Choroid plexus epithelial cell (primary cell): ENCODE measurements around the gene HMGN2.

ENCODE experiments used
- DNase-seq: peaks from one replicate; pipeline ENCODE4 v3.0.0-alpha.2; 2010; ENCODE audit warnings: low read depth
- H3K4me3 ChIP-seq: 2 replicates; pipeline ENCODE4 v1.5.1; 2011; ENCODE audit warnings: low read depth, mild to moderate bottlenecking, control low read depth, low read length, moderate library complexity
- TF ChIP-seq, protein P1 (sequence below): conservative IDR thresholded peaks from 2 replicates; pipeline ENCODE4 v1.5.1; 2011; ENCODE audit warnings: low read depth, mild to moderate bottlenecking, control low read depth, inconsistent platforms, low read length, moderate library complexity

The HMGN2 gene

GRCh38 chr1:26440259-26440658 is 32.0 kb upstream of the HMGN2 start:
- TF ChIP-seq, protein P1, sequence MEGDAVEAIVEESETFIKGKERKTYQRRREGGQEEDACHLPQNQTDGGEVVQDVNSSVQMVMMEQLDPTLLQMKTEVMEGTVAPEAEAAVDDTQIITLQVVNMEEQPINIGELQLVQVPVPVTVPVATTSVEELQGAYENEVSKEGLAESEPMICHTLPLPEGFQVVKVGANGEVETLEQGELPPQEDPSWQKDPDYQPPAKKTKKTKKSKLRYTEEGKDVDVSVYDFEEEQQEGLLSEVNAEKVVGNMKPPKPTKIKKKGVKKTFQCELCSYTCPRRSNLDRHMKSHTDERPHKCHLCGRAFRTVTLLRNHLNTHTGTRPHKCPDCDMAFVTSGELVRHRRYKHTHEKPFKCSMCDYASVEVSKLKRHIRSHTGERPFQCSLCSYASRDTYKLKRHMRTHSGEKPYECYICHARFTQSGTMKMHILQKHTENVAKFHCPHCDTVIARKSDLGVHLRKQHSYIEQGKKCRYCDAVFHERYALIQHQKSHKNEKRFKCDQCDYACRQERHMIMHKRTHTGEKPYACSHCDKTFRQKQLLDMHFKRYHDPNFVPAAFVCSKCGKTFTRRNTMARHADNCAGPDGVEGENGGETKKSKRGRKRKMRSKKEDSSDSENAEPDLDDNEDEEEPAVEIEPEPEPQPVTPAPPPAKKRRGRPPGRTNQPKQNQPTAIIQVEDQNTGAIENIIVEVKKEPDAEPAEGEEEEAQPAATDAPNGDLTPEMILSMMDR: no peak
- no peak overlapping the region for H3K4me3 ChIP-seq
- no peak for DNase-seq

DNA sequence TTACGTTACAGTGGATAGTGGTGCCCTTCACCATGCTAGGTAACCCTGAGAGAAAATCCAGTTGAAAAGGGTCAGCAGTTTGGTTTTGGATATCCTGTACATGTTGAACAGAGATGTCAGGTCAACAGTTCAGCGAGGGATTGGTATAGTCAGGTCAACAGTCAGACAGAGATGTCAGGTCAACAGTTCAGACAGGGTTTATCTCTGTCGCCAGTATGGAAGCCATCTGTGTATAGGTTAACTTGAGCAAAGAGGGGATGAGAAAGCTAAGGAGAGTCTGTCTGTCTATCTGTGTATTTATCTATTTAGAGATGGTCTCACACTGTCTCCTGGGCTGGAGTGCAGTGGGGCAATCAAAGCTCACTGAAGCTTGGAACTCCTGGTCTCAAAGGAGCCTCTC is 22.4 kb upstream of the HMGN2 start:
- no peak overlapping the region for H3K4me3 ChIP-seq
- no peak for DNase-seq
- TF ChIP-seq, protein P1: no peak

- H3K4me3 ChIP-seq: no peak overlapping the region
- no peak for DNase-seq
- TF ChIP-seq, protein P1: no peak
Observed at GRCh38 chr1:26450908-26451307, 21.3 kb upstream of the HMGN2 start.

DNA sequence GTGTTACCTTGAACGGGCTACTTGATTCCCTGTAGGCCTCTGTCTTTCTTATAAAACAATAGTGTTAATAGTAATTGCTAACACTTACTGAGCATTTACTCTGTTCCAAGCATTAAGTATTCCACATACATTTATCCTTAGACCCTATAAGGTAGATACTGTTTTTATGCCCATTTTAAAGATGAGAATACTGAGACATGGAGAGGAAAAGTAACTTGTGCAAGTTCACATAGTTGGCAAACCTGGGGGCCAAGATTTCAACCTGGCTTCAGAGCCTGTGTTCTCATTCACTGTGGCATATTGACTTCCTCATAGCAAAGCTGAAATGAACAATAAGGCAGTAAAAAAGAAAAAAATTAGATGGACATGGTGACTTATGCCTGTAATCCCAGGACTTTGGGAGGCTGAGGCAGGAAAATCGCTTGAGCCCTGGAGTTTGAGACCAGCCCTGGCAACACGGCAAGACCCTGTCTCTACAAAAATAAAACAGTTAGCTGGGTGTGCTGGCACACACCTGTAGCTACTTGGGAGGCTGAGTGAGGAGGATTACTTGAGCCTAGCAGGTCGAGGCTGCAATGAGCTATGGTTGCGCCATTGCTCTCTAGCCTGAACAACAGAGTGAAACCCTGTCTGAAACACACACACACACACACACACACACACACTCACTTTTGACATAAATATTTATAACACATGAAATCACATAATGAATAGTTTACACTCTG is 19.6 kb upstream of the HMGN2 start:
- no peak overlapping the region for H3K4me3 ChIP-seq
- DNase-seq: no peak
- TF ChIP-seq, protein P1: no peak

GRCh38 chr1:26459148-26459547 is 13.1 kb upstream of the HMGN2 start:
- DNase-seq: no peak
- H3K4me3 ChIP-seq: no peak overlapping the region
- TF ChIP-seq, protein P1: no peak

GRCh38 chr1:26459573-26460031 is 12.6 kb upstream of the HMGN2 start:
- TF ChIP-seq, protein P1: no peak
- DNase-seq: no peak
- no peak overlapping the region for H3K4me3 ChIP-seq

- no peak overlapping the region for H3K4me3 ChIP-seq
- TF ChIP-seq, protein P1: no peak
- no peak for DNase-seq
Observed at GRCh38 chr1:26468911-26469310, 3.3 kb upstream of the HMGN2 start.
